ENCODE measurements around the gene SSH2. TPM values are rescaled to one million over a fixed set of nuclear protein-coding genes. Genes with fewer than 3 reads are reported as not detected.

SSH2 gene
- polyA plus RNA-seq, 1 of the 3 experiments (the other 2 are of a cell fraction), result 8.8 TPM

DNA sequence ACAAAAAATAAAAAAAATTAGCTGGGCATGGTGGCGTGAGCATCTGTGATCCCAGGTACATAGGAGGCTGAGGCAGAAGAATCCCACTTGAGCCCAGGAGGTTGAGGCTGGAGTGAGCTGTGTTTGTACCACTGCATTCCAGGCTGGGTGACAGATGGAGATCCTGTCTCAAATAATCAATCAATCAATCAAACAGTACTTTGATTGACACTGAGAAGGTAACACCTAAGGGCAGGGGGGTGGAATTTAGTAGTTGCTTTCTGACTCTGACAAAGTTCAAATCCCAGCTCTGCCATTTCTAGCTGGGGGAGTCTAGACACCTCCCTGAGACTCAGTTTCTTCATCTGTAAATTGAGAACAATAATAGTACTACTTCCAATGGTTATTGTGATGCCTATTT is 12.0 kb downstream of the SSH2 start:
- Histone ChIP-seq H3K4me3 (ENCODE audit: low read depth in 2 of 2, low read length in 1 of 2) (no peak overlapping the region), H3K9me2 (no peaks in the 10 kb centered on the region), H3K36me3 (replicated peaks in 1 of 2; ENCODE audit: control insufficient read depth in 1 of 2, insufficient read depth in 2 of 2, low read length in 1 of 2) (no peaks in the 10 kb centered on the region), H3K9ac (no peak overlapping the region), H3K9me3 (no peaks in the 10 kb centered on the region), H4K20me1 (ENCODE audit: insufficient read depth) (no peaks in the 10 kb centered on the region), H3F3A (replicated peaks; ENCODE audit: insufficient read depth) (peaks cover 18% of the 10 kb centered on the region), H3K4me1 (ENCODE audit: control insufficient read depth in 1 of 2, insufficient read depth in 2 of 2, low read depth in 1 of 2, low read length in 1 of 2) (peaks cover 2 to 11% of the 10 kb centered on the region in 2 experiments; a peak in 2 of 4 replicates), H3K79me2 (ENCODE audit: insufficient read depth) (peaks cover 74% of the 10 kb centered on the region), H2AFZ (ENCODE audit: low read depth) (no peak overlapping the region), H3K27me3 (ENCODE audit: insufficient read depth) (no peaks in the 10 kb centered on the region), H3K4me2 (no peak overlapping the region), H3K27ac (ENCODE audit: low read depth in 2 of 2, low read length in 1 of 2) (no peak overlapping the region; a peak in 1 of 4 replicates)
- ChIA-PET CTCF (interaction anchor here (1.1 to 3.6 kb wide), 2 partner anchors 13 to 279 kb away, joined by 3 to 21 read pairs; partner anchors contain the start of gene SSH2), POLR2A (no interaction called here)
- WGBS (ENCODE audit: low lambda C conversion rate), result 88% methylated on average over 1 of the region's 1 CpG
- no peak for DNase-seq
- TF ChIP-seq CHD2 (IDR thresholded peaks at IDR 0.05; ENCODE audit: low read length, partially characterized antibody), result no peak
- no peak for TF ChIP-seq SMC3 (IDR thresholded peaks at IDR 0.05; ENCODE audit: low read depth, low read length)
- TF ChIP-seq GATA2 (CRISPR knock-in tag; IDR thresholded peaks at IDR 0.05), result no peak
- TF ChIP-seq CTCF (IDR thresholded peaks at IDR 0.05), result no peak

DNA sequence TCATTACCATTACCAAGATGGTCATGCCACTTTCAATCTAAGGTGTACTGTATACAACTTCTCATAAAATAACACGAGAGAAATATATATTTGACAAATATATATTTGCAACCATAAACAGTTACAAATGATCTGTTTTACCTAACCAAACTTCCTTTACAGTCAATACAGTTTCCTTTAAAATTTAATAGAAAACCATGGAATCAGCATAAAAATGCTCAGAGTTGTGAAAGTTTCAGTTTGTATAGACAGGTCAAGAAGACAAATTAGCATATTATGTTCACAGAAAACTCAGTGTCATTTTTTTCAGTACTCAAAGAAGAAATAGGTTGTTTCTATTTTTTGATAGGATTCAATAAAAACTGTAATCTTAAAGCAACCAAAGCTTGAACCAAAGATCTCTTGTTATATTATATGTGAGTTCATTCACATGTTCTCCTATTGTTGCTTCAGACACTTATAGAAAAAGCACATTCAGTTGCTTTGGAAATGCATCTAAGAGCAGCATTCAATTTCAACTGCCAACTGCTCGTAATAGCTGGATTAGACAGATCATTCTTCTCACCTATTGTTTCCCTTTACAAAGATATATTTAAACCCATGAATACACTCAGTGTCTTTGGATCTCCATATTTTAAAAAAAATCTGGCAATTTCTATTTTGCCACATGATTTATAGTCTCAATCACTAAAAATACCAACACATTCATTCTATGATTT is 15.1 kb downstream of the SSH2 start:
- no peak for DNase-seq
- Histone ChIP-seq H3K9ac (no peak overlapping the region), H4K20me1 (ENCODE audit: insufficient read depth) (no peaks in the 10 kb centered on the region), H3K27me3 (ENCODE audit: insufficient read depth) (no peaks in the 10 kb centered on the region), H3K36me3 (replicated peaks in 1 of 2; ENCODE audit: control insufficient read depth in 1 of 2, insufficient read depth in 2 of 2, low read length in 1 of 2) (peaks cover 0 to 2% of the 10 kb centered on the region in 2 experiments), H3K9me3 (no peaks in the 10 kb centered on the region), H3K27ac (ENCODE audit: low read depth in 2 of 2, low read length in 1 of 2) (no peak overlapping the region), H3F3A (replicated peaks; ENCODE audit: insufficient read depth) (peaks cover 16% of the 10 kb centered on the region), H3K79me2 (ENCODE audit: insufficient read depth) (peaks cover 70% of the 10 kb centered on the region), H3K4me1 (ENCODE audit: control insufficient read depth in 1 of 2, insufficient read depth in 2 of 2, low read depth in 1 of 2, low read length in 1 of 2) (peaks cover 2 to 11% of the 10 kb centered on the region in 2 experiments; a peak in 2 of 4 replicates), H2AFZ (ENCODE audit: low read depth) (no peak overlapping the region), H3K4me2 (no peak overlapping the region), H3K9me2 (no peaks in the 10 kb centered on the region), H3K4me3 (ENCODE audit: low read depth in 2 of 2, low read length in 1 of 2) (no peak overlapping the region)
- no peak for TF ChIP-seq RXRA (IDR thresholded peaks at IDR 0.05; ENCODE audit: borderline replicate concordance, low read depth)
- no peak for TF ChIP-seq NRF1 (IDR thresholded peaks at IDR 0.05; ENCODE audit: low read depth, low read length)
- no peak for TF ChIP-seq CTCF (IDR thresholded peaks at IDR 0.05)
- no peak for TF ChIP-seq RAD21 (IDR thresholded peaks at IDR 0.05; ENCODE audit: low read length)
- TF ChIP-seq JUND (IDR thresholded peaks at IDR 0.05), result no peak
- no peak for TF ChIP-seq EP300 (IDR thresholded peaks at IDR 0.05; ENCODE audit: borderline replicate concordance in 1 of 2, low read depth in 1 of 2, low read length in 1 of 2)
- no peak for TF ChIP-seq FOXM1 (IDR thresholded peaks at IDR 0.05; ENCODE audit: low read depth)
- TF ChIP-seq GATA2 (CRISPR knock-in tag; IDR thresholded peaks at IDR 0.05), result no peak
- no peak for TF ChIP-seq YY1 (IDR thresholded peaks at IDR 0.05; ENCODE audit: low read depth)
- TF ChIP-seq, protein P1, sequence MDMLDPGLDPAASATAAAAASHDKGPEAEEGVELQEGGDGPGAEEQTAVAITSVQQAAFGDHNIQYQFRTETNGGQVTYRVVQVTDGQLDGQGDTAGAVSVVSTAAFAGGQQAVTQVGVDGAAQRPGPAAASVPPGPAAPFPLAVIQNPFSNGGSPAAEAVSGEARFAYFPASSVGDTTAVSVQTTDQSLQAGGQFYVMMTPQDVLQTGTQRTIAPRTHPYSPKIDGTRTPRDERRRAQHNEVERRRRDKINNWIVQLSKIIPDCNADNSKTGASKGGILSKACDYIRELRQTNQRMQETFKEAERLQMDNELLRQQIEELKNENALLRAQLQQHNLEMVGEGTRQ (IDR thresholded peaks at IDR 0.05; ENCODE audit: borderline replicate concordance, low read depth, low read length), result no peak
- TF ChIP-seq TCF12 (IDR thresholded peaks at IDR 0.05), result no peak
- TF ChIP-seq CHD2 (IDR thresholded peaks at IDR 0.05; ENCODE audit: low read length, partially characterized antibody), result no peak
- TF ChIP-seq, protein P2, sequence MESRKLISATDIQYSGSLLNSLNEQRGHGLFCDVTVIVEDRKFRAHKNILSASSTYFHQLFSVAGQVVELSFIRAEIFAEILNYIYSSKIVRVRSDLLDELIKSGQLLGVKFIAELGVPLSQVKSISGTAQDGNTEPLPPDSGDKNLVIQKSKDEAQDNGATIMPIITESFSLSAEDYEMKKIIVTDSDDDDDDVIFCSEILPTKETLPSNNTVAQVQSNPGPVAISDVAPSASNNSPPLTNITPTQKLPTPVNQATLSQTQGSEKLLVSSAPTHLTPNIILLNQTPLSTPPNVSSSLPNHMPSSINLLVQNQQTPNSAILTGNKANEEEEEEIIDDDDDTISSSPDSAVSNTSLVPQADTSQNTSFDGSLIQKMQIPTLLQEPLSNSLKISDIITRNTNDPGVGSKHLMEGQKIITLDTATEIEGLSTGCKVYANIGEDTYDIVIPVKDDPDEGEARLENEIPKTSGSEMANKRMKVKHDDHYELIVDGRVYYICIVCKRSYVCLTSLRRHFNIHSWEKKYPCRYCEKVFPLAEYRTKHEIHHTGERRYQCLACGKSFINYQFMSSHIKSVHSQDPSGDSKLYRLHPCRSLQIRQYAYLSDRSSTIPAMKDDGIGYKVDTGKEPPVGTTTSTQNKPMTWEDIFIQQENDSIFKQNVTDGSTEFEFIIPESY (IDR thresholded peaks at IDR 0.05; ENCODE audit: borderline replicate concordance, low read depth), result no peak
- WGBS (ENCODE audit: low lambda C conversion rate), result 88% methylated on average over 2 of the region's 2 CpGs
- ChIA-PET CTCF (interaction anchor here (4.1 kb wide), 1 partner anchor 16 kb away, joined by 19 read pairs; no protein-coding TSS in a partner anchor), POLR2A (no interaction called here)

Measured in SK-N-SH (cell line).